GM19455 (cell line): ENCODE data around the gene LINGO4.

Source experiments
- ATAC-seq: cut with Tn5 transposase; IDR thresholded peaks from one replicate; pipeline ENCODE4 v1.9.1; 2021; ENCODE audit not compliant: unreplicated experiment

Gene LINGO4

DNA sequence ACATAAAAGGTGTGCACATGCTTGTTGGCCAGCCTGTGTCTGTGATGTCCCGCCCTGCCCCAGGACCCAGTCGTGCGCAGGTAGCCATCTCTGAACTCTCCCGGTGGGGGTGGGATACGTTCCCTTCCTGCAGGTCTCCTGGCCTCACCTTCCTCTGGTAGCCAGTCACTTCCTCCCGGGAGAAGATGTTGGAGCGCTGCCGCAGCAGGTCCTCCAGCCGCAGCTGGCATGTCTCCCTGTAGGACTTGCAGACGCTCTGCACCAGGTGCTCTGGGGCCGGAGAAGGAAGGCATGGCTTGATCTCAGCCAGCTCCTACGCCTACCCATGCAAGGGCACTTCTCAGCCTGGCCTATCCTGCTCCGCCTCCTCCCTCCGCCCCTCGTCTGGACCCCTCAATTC is 9.2 kb upstream of the LINGO4 start:
- no peak for ATAC-seq

DNA sequence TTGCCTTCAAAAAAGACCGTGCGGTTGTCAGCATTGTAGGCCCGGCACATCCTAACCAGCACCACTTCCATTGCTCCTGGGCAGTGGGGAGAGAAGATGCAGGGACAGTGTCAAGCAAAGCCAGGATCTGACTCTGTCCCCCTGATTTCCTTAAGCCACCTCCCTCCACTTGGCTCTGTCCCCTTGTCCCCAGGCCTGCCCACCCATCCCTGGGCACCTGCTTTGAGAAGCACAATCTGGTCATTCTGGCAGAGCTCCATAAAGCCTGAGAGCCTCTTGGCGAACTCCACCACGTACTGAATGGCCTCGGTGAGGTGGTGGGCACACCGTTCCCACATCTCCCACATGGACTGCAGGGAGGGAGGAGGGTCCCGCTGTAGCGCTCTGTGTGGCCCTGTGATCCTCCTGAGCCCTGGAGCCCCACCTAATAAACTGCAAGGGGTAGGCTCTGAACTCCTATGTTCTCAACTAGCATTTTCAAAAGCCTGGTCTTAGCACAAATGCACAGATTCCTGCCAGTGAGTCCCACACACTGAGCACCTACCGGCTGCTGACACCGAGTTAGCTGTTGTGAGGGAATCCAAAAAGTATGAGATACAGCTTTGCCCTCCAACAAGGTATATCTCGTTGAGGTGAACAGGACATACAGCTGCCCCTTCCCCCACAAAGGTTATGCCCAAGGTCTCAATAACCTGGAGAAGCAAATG is 8.2 kb upstream of the LINGO4 start:
- ATAC-seq: no peak

DNA sequence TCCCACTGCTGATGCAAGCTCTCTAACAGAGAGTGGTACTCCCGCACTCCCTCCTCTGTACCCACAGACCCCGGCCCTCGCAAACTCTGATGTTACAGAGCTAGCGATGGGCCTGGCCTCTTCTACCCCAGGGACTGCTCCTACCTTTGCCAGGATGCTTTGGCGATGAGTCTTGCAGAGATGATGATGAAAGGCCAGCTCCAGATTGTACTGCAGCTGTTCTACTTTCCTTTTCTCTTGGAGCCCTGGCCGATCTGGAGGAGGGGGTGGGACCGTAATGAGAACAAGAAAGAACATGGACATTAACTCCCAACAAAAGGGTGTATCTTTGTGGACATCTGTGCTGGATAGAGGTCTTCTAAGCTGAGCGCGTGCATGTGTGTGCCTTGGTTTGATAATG is 6.0 kb upstream of the LINGO4 start:
- ATAC-seq: no peak

DNA sequence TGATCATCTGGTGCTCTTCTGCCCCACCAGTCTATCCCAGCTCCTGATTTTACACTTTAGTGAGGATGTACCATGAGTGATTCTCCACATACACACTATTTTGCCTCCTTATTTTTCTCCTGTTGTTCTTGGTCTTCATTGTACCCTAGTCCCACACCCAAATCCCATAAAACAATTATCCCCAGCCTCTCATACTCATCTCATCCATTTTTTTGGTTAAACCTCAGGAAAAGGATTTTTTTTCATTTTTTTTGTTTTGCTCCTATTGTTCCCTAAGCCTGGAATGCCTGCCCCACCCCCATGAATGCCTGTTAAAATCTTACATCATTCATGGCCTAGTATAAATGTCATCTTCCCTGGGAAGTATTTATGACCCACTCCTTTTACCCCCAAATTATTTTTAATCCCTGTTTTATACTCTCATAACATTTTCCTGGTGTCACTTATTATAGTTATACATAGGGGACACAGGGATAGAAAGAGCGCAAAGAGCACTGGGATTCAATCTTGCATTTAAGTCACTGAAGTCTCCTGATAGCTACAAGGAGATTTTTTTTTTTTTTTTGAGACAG is 4.9 kb upstream of the LINGO4 start:
- no peak for ATAC-seq

DNA sequence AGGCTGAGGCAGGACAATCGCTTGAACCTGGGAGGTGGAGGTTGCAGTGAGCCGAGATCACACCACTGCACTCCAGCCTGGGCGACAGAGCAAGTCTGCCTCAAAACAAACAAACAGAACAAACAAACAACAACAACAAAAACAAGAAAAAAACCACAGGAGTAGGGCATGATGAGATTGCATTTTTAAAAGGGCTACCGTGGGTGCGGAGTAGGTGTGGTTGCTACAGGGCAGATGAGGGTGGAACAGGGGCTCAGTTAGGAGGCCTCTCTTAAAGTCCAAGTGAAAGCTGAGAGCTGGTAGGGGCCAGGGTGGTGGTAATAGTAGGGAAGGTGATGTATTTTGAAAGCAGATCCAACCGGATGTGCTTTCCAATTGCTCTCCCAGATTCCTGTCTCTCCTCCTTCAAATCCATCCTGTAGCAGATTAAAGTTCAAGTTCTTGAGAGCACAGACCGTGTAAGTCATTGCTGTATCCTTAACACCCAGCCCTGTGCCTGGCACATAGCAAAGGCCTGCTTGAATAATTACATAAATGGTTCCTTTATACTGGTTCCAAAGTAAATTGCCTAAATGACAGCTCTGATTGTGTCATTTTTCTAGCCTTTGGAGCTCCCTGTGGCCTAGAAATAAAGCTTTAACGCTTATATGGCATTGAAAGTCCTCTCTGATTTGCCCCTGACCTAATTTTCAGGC is 4.2 kb upstream of the LINGO4 start:
- no peak for ATAC-seq

DNA sequence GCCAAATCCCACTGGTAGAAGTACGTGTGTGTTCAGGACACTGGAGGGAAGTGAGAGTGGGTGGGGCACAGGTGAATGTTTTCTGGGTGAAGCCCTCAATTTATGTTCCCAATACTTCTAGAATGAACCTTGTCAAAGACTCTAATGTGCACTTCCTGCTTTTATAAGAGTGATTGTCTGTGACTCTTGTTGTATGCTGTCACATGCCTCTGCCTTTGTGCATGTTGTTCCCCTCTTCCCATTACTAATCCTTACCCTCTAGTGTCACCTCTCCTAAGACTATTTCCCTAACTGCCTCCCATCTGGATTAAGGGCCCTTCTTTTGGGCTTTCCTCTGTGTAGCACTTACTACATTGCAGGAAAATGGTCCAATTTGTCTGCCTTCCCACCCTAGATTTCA is 2.5 kb upstream of the LINGO4 start:
- no peak for ATAC-seq

DNA sequence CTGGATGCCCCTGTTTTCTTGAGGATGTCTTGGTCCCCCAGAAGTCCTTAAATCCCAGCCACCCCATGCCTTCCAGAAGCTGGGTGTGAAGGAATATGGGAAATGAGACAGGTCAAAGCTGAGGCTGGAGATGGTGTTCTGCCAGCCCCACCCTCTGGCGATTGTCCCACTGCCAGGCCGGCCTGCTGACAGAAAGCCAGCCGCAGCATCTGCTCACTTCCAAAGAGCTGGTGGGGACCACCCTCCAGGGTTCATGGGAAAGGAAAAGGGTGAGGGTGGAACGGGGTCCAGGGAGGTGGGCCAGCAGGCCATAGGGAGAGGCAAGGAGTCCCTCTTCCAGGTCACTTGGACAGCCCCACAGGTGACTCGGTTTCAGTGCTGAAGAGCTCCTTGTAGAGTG is 1.9 kb upstream of the LINGO4 start:
- ATAC-seq: no peak

DNA sequence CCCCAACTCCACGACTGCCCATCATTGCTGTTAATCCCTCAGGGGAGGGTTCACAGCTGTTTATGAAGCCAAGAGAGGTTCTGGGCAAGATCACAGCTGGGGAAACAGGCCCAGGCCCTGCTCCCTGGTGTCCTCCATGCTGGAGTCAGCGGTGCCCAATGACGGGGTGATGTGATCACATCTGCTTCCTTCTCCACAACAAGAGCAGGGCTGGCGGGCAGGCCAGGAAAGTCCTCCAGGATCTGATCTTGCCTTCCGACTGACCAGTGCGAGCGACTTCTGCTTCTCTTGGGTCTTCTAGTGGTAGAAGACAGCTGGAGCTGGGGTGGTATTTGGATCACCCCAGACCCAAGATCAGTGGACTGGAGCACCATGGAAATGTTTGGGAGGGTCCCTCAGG is 951 bp upstream of the LINGO4 start:
- no peak for ATAC-seq

DNA sequence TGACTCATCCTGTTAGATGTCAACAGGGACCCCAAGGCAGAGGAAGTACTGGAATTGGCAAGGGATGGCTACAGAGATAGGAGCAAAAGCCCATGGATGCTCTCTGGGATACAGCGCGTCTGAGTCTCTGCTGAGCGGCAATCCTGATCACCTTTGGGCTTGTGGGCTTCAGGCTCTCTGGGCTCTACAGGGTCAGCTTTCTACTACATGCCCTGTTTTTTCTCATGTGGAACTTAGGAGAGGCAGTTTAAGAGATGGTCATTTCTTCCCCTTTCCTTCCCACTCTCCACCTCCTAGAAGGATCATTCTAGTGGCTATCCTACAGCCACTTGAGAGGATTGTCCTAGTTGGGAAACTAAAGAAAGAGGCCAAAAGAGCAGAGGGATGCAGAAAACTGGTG is 1.3 kb downstream of the LINGO4 start:
- no peak for ATAC-seq

DNA sequence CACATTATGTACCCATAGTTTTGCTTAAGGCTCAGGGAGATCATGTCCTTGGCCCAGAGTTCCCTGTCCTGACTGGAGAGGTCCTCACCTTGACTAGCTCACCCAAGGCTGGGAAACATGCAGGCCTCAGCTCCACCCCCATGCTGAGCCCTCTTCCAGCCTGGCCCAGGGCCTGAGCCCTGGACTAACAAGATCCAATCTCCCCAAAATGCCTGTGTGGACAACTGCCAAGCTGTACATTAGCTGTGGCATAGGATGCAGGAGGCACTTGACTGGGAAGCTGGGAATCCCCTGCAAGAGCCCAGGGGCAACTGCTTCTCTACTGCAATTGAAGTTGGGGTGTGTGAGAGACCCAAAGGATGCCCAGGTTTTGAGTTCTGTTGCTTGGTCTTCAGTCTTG is 2.1 kb downstream of the LINGO4 start:
- no peak for ATAC-seq

DNA sequence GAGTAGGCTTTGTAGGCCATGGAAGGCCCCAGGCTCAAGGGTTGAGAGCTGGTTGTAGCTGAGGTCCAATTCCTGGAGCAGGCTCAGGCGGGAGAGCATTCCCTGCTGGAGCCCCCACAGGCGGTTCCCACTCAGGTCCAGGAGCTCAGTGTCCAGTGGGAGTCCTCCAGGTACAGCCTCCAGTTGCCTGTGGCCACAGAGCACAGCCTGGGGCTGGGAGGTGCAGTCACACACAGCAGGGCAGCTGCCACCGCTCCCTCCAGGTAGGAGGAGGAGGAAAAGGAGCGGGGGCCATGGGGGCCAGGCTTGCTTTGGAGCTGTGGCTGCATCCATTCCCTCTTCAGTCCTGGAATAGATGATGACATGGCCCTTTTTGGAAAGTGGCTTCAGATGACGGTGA is 2.8 kb downstream of the LINGO4 start:
- no peak for ATAC-seq

DNA sequence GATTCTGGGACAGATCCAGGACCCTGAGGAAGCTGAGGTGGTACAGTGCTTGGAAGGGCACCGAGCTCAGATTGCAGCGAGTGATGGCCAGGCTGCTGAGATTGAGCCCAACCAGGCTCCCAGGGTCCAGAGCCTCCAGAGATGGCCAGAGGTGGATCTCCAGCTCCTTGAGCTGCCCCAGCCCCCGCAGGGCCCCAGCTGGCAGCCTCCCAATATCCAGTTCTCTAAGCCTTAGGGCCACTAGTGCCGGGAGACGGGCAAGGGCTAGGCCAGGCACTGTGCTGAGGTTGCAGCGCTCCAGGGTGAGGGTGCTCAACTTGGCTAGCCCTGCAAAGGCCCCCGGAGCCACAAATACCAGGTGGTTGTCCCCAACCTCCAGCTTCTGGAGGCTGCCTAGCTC is 3.4 kb downstream of the LINGO4 start:
- ATAC-seq: no peak

DNA sequence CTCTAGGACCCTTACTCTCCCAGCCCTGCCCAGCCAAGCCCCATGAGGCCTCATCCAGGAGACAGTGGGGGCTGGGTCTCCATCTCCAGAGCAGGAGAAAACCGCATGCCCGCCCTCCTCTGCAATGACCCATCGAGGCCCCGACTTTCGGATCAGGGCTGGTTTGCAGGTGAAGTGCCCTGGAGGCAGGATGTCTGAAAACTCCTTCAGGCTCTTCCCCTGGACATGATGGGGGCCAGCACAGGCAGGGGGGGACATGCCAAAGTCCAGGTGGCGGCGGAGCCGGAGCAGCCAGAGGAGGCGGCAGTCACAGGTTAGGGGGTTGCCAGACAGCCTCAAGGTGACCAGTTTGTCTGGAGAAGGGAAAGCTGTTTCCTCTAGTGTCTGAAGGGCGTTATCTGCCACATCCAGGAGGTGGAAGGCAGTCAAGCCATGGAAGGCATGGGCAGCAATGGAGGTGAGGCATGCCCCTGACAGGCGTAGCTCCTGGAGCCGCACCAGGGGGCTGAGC is 3.9 kb downstream of the LINGO4 start:
- ATAC-seq: no peak

DNA sequence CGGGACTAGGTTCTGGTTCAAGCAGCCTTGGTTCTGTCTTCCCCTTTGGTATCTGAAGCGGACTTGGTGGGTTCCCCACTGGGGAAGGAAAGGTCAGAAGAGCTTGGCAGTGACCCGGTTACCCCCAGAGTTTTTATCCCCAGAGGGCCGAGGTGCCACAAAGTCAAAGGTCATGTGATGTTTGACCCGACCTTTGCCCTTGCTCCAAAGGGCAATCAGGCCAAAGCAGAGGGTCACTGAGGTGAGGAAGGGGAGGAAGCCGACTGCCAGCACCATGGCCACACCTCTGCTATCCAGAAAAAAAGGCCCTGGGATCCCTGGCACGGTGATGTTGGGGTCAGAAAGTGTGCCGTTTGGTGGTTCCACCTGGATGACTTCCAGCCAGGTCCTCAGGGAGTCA is 4.4 kb downstream of the LINGO4 start:
- no peak for ATAC-seq

DNA sequence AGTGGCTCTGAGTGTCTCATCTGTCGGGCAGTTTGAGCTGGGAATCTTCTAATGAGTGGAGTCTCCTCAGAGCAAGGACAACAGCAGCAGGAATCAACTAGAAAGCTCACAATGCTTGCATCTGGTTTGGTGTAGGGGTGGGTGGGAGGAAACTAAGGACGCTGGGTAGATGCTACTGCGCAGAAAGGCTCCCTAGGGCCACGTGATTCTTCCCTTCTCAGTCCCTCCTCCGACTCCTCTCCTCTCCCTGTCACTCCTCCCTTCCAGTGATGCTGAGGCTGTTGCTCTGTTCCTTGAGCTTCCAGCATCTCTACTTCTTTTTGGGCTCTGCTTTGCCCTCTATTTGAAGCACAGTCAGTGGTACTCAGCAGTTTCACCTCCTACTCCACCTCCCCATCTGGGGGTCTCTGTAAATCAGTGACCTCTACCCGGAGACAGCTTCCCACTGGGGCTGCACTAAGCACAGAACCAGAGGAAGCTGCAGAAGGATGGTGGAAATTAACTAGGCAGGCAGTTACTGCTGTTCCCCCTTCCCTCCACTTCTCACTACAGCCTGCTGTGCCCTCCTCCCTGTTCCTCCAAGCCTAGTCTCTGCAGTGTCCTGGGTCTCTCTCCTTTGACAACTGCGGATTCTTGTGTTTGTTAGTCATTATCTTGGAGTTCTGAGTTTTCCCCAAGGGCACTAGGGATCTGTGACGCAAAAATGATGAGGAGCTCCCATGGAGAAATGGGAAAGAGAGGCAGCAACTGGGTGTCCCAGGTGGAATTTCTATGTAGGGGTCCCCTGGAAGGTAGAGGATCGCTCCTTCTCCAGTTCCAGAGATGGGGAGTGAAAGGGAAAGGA is 5.8 kb downstream of the LINGO4 start:
- ATAC-seq: no peak

DNA sequence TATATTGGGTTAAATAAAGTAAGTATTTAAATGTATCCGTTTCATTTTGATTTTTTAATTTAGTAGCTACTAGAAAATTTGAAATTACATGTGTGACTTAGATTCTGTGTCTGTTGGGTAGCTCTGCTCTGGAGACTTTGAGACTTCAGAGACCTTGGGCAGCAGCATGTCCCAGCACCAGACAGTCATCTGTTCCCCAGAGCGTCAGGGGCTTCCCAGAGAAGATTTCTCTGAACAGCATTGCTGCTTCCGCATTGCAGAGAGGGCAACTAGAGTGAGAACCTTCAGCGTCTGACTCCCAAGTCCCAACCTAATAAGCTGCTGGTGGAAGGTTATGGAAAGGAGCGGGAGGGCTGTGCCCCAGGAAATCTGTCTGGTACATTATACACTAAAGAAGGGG is 6.6 kb downstream of the LINGO4 start:
- ATAC-seq: no peak

DNA sequence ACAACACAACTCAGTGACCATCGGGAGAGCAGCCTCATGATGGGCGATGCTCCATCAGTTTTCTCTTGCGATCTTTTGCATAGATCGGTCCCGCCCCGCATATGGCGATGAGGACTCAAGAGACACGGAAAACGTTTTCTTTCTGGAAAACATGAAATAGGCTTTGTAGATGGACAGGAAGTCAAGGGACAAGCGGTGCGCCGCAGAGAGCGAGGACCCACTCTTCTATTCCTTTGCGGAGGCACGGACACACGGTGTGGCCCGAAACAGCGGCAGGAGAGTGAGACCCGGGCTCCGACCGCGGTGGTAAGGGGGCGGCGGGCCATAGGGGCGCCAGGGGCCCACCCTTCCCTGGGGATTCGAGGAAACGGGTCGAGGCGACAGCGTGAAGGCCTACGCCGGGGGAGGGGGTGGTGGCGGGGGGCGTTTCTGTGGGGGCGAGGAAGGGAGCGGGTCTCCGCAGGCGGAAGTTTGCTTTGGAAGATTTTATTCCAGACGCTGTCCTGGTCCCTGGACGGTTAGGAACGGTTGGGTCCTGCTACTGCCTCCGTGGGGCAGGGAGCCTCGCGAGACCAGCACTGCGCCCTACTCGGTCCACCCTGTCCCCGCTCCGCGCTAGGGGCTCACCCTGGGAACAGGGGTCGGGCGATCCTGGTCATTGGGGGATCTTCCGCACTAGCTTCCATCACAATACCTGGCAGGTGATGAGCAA is 14.1 kb downstream of the LINGO4 start:
- ATAC-seq: peak; percentile 15

DNA sequence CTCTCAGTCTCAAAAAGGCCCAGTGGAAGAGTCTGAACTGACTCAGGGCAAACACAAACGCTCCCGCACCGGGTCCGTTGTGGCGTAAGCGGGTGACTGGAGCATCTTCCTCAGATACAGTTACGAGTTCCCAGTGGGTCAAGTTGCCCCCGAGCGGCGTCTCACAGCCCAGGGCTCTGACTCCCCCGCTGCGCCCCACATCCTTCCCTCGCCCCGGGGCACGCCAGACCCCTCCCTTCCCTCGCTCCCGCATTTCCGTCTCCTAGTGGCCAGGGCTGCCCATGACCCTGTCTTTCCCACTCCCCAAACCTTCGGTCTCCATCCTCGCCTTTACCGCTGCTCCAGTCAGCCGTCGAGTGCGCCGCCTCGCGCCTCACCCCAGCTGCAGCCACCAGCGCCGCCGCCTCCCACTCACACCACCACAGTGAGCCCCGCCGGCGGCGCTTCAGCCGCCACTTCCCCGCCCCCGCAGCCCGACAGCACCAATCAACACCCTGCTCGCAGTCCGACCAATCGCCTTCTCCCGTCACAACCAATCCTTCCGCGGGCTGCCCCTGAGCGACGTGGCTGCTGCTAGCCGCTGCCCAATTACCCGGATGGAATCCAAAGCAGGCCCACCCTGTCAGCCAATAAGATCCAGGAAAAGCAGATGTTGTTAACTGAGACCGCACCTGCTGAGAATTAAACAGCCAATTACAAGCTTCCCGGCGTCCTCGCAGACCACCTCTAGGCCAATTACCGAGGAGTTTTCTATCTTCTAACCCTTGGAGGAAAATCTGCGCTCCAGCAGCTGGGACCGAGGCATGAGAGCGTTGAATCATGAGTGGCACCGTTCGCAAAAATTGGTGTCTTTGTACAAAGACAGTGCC is 14.9 kb downstream of the LINGO4 start, which contains the start of gene TDRKH:
TSS of gene TDRKH (minus strand) at position 430 of the 869 bp plus-strand sequence. CDS start 7,478 bp downstream, outside the sequence.
- ATAC-seq: peak; percentile 96

DNA sequence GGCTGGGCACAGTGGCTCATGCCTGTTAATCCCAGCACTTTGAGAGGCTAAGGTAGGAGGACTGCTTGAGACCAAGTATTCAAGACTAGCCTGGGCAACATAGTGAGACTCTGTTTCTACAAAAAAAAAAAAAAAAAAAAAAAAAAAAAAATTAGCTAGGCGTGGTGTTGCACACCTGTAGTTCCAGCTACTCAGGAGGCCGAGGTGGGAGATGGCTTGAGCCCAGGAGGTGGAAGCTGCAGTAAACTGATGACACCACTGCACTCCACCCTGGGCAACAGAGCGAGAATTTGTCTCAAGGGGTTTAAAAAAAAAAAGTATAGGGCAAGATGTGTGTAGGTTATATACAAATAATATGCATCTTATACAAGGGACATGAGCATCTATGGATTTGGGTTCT is 17.5 kb downstream of the LINGO4 start:
- ATAC-seq: no peak

DNA sequence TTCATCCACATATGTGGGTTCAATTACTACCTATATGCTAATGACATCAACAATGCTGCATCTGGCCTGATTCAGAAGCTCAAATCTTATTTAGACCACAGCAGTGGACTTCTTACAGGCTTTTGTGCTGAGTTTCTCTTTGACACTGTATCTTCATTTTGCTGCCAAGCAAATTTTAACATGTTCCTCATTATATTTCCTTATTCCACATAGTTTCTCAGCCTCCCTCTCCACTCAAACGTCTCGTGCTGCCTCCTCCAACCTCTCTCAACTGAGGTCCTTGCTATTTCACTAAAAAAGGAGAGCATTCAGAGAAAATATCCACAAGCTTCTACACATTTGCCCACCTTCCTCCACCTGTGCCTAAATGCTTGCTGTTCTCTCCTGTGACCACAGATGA is 21.4 kb downstream of the LINGO4 start:
- no peak for ATAC-seq
